RWPE2 (cell line): Measurements from ENCODE around the gene TET2.

Source experiments
- ATAC-seq: fragments of 200-7000 bp; cut with Tn5 transposase; 3 replicates; pipeline ENCODE4 v1.9.1; 2021; ENCODE audit warnings: low read depth
- DNase-seq: peaks from one replicate; pipeline ENCODE4 v3.0.0-alpha.2; 2020; ENCODE audit warnings: low spot score
- H3K27ac ChIP-seq: fragments of 450-650 bp; 2 replicates; pipeline ENCODE4 v1.5.1; 2017; ENCODE audit warnings: mild to moderate bottlenecking; ENCODE audit not compliant: poor library complexity, severe bottlenecking
- H3K27me3 ChIP-seq: fragments of 250-450 bp; sonication (Bioruptor Pico); 2 replicates; pipeline ENCODE4 v1.5.1; 2021; ENCODE audit warnings: mild to moderate bottlenecking, moderate library complexity; ENCODE audit not compliant: insufficient read depth, poor library complexity, severe bottlenecking
- H3K36me3 ChIP-seq: fragments of 250-450 bp; sonication (Bioruptor Pico); 2 replicates; pipeline ENCODE4 v1.5.1; 2020; ENCODE audit warnings: low read depth, mild to moderate bottlenecking, moderate library complexity
- H3K4me1 ChIP-seq: fragments of 250-450 bp; sonication (Bioruptor Pico); 2 replicates; pipeline ENCODE4 v1.5.1; 2021; ENCODE audit warnings: mild to moderate bottlenecking, moderate library complexity; ENCODE audit not compliant: insufficient read depth, poor library complexity, severe bottlenecking
- H3K4me3 ChIP-seq: fragments of 250-450 bp; sonication (Bioruptor Pico); 2 replicates; pipeline ENCODE4 v1.5.1; 2021; ENCODE audit warnings: mild to moderate bottlenecking, moderate library complexity; ENCODE audit not compliant: severe bottlenecking
- H3K9me3 ChIP-seq: fragments of 250-450 bp; sonication (Bioruptor Pico); 2 replicates; pipeline ENCODE4 v1.5.1; 2021; ENCODE audit warnings: mild to moderate bottlenecking, moderate library complexity; ENCODE audit not compliant: severe bottlenecking
- CTCF ChIP-seq: fragments of 450-650 bp; IDR thresholded peaks from one replicate; pipeline ENCODE4 v1.5.1; 2017; ENCODE audit warnings: mild to moderate bottlenecking, moderate library complexity; ENCODE audit not compliant: poor library complexity, severe bottlenecking

TET2 gene

GRCh38 chr4:105305019-105305836 lies 158.6 kb downstream of the TET2 start:
- Histone ChIP-seq H3K36me3 (no peaks in the 10 kb centered on the region), H3K9me3 (peaks cover 6% of the 10 kb centered on the region), H3K27me3 (no peaks in the 10 kb centered on the region), H3K4me1 (no peaks in the 10 kb centered on the region), H3K4me3 (no peak overlapping the region), H3K27ac (no peak overlapping the region)
- no peak for ATAC-seq
- no peak for TF ChIP-seq CTCF
- DNase-seq = no peak

GRCh38 chr4:105306158-105306781 lies 159.6 kb downstream of the TET2 start:
- no peak for DNase-seq
- no peaks in the 10 kb centered on the region for H3K27me3 ChIP-seq
- no peak for TF ChIP-seq CTCF
- H3K36me3 ChIP-seq = no peaks in the 10 kb centered on the region
- H3K4me3 ChIP-seq = no peak overlapping the region
- H3K4me1 ChIP-seq = no peaks in the 10 kb centered on the region
- 0 out of 3 replicates have a peak, but pooled peaks have one; percentile 23 for ATAC-seq
- no peak overlapping the region for H3K27ac ChIP-seq
- H3K9me3 ChIP-seq = peaks cover 6% of the 10 kb centered on the region

- no peak for TF ChIP-seq CTCF
- Histone ChIP-seq H3K27me3 (no peaks in the 10 kb centered on the region), H3K4me1 (no peaks in the 10 kb centered on the region), H3K27ac (no peak overlapping the region), H3K4me3 (no peak overlapping the region), H3K9me3 (peaks cover 6% of the 10 kb centered on the region), H3K36me3 (no peaks in the 10 kb centered on the region)
- ATAC-seq = no peak
- no peak for DNase-seq
These were observed 160.1 kb downstream of the TET2 start for GRCh38 chr4:105306820-105307219.

GRCh38 chr4:105318486-105318885 lies 171.8 kb downstream of the TET2 start:
- Histone ChIP-seq H3K4me3 (no peak overlapping the region), H3K27me3 (no peaks in the 10 kb centered on the region), H3K27ac (no peak overlapping the region), H3K36me3 (no peaks in the 10 kb centered on the region), H3K9me3 (no peaks in the 10 kb centered on the region), H3K4me1 (no peaks in the 10 kb centered on the region)
- no peak for TF ChIP-seq CTCF
- ATAC-seq = no peak
- no peak for DNase-seq

DNA sequence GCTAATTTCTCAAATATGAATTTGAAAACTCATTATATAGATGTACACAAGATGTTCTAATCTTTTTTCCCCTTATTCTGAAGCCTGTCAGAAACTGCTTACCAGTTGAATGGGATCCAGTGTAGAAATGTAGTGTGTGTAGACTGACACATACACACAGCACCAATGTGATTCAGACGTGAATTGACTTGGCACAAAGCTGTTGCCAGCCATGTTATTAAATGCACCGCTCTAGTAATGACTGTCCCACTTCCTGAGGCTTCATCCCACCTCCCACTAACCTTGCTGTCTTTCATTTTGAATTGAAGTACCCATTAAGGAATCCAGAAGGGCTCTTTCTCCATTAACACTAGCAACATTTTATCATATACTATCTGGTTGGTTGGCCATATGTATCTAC lies 180.5 kb downstream of the TET2 start:
- no peak for ATAC-seq
- Histone ChIP-seq H3K4me3 (no peak overlapping the region), H3K9me3 (no peaks in the 10 kb centered on the region), H3K27me3 (no peaks in the 10 kb centered on the region), H3K4me1 (no peaks in the 10 kb centered on the region), H3K36me3 (no peaks in the 10 kb centered on the region), H3K27ac (no peak overlapping the region)
- no peak for TF ChIP-seq CTCF
- no peak for DNase-seq
